Retinal pigment epithelial cell (primary cell): ENCODE measurements around the gene HNRNPUL2.
"Not testable (repeated sequence)": the region's sequence is repeated elsewhere in the genome, so short reads cannot be mapped to it uniquely, and the experiment has no call there.

ENCODE experiments used
- DNase-seq: peaks from one replicate; pipeline ENCODE4 v3.0.0-alpha.2; 2010; ENCODE audit warnings: low read depth
- H3K4me3 ChIP-seq: 2 replicates; pipeline ENCODE4 v1.5.1; 2011; ENCODE audit warnings: mild to moderate bottlenecking, low read length, control low read depth, moderate library complexity
- TF ChIP-seq, protein P1 (sequence below): conservative IDR thresholded peaks from 2 replicates; pipeline ENCODE4 v1.5.1; 2011; ENCODE audit warnings: low read depth, low read length, control low read depth, inconsistent platforms

HNRNPUL2 gene

DNA sequence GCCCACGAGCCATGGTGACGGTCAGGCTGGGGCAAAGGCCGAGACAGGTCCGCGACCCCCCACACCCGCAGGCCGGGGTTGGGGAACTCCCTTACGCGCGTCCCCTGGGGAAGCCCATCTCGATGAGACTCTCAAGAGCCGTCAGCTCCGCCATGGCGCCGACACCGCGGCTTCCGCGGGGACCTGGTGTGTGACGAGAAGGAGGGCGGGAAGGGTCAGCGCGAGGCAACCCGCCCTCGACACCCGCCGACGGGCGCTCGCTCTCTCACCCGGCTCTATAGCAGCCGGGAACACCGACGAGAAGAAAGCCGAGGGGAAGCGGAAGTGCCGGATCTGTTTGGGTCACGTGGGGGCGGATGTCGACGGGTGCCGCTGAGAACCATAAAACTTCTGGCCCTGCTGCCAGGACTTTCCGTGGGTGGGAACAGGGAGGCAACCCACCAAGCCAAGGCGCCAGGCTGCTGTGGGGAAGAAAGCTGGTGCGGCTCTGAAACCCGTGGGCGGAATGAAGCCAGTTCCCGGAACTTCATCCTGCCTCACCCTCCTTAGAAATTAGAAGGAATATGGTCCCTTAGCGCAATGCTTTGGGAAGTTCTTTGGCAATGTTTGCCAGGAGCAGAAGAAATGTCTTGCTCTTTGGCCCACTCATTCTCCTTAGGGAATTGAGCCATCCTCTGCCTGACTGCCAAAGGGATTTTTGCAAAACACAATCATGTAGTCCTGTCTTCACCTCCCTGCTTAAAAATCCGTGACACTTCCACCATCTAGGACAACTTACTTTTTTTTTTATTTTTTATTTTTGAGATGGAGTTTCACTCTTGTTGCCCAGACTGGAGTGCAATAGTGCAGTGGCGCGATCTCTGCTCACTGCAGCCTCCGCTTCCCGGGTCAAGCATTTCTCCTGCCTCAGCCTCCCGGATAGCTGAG is 48.2 kb downstream of the HNRNPUL2 start, which contains the start of gene UBXN1:
UBXN1 (minus strand) TSS at position 304 of the 927 bp plus-strand sequence; CDS start at position 154, 150 bp downstream.
- DNase-seq, result no peak

DNA sequence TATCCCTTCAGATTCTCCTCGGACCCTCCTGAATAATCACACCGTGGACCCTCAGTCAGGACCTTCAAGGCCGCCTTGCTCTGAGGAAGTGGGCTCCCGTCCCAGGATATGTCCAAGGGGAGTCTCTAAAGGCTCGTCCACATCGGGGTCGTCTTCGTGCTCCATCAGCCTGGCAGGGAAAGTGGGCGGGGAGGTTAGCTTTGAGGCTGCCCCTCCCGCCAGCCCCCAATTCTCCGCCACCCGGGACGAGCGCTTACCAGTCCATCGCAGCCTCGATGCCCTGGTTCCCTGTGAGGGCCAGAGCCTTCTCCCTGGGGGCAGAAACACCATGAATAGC is 48.9 kb downstream of the HNRNPUL2 start:
- H3K4me3 ChIP-seq, result peak overlapping the region; percentile 95
- no peak for DNase-seq
- TF ChIP-seq, protein P1, sequence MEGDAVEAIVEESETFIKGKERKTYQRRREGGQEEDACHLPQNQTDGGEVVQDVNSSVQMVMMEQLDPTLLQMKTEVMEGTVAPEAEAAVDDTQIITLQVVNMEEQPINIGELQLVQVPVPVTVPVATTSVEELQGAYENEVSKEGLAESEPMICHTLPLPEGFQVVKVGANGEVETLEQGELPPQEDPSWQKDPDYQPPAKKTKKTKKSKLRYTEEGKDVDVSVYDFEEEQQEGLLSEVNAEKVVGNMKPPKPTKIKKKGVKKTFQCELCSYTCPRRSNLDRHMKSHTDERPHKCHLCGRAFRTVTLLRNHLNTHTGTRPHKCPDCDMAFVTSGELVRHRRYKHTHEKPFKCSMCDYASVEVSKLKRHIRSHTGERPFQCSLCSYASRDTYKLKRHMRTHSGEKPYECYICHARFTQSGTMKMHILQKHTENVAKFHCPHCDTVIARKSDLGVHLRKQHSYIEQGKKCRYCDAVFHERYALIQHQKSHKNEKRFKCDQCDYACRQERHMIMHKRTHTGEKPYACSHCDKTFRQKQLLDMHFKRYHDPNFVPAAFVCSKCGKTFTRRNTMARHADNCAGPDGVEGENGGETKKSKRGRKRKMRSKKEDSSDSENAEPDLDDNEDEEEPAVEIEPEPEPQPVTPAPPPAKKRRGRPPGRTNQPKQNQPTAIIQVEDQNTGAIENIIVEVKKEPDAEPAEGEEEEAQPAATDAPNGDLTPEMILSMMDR, result no peak

More for the DNA sequence above, 48.2 kb downstream of the HNRNPUL2 start, which contains the start of gene UBXN1:
- H3K4me3 ChIP-seq, result peak within 1 kb of the TSS; percentile 95
- TF ChIP-seq, protein P1, result no peak

DNA sequence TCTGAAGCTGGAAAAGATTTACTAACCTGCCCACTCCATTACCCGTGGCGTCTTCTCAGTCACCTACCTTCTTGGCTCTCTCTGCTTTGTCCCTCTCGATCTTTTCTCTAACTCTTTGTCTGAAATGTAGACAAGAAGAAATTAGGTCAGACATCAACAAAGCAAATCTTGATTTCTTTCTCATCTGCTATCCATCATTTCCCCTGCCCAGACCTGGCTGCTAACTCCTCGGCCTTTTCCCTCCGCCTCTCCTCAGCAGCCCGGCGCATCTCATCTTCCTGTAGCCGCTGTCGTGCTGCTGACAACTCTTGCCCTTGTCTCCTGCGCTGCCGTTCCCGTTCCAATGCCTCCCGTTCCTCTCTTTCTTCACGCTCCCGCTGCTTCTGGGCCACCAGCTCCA is 49.5 kb downstream of the HNRNPUL2 start:
- TF ChIP-seq, protein P1, result no peak
- no peak for DNase-seq
- H3K4me3 ChIP-seq, result peak overlapping the region; percentile 95

DNA sequence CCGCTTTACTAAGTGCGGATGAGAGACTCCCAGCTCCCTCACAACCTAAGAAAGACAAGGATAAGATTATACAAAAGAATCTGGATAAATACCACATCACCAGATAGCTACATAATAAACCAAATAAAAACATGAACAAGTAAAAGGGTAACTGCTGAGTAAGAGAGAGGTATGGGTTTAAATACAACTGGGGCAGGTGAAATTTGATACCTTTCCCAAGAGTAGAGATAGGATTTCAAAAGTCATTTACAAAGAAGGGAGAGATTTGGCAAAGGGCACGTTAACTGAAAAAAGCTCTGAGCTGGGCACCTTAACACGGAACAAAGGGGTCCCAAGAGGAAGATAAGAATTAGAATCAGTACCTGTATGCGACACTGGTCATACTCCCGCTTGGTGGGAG is 50.1 kb downstream of the HNRNPUL2 start:
- TF ChIP-seq, protein P1, result no peak
- no peak for DNase-seq
- H3K4me3 ChIP-seq, result no peak overlapping the region

DNA sequence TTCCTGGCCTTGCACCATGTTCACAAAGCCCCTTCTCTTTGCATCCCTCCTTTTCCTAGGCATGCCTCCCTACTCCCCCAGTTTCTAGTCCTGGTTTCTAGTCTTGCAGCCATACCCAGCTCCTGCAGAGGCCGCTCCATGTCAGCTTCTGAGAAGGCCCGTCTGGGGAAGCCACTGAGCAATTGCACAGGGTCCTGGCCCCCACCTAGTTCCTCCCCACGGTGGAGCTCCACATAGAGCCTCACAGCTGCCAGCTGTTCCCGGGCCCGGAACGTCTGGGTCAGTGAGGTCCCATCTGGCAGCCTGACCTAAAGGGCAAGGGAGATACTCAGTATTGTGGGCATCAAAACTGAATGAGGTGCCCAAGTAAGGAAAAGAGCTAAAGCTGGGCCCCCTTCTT is 50.6 kb downstream of the HNRNPUL2 start:
- H3K4me3 ChIP-seq, result no peak overlapping the region
- DNase-seq, result no peak
- TF ChIP-seq, protein P1, result no peak

DNA sequence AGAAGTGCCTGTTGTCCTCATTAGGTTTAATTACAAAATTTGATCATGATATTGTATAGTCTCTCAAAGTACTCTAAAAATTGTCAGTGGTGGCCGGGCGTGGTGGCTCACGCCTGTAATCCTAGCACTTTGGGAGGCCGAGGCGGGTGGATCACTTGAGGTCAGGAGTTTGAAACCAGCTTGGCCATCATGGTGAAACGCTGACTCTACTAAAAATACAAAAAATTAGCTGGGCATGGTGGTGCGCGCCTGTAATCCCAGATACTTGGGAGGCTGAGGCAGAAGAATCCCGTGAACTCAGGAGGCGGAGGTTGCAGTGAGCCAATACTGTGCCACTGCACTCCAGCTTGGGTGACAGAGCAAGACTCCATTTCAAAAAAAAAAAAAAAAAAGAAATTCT is 51.8 kb downstream of the HNRNPUL2 start:
- H3K4me3 ChIP-seq, DNase-seq: not testable (repeated sequence)

DNA sequence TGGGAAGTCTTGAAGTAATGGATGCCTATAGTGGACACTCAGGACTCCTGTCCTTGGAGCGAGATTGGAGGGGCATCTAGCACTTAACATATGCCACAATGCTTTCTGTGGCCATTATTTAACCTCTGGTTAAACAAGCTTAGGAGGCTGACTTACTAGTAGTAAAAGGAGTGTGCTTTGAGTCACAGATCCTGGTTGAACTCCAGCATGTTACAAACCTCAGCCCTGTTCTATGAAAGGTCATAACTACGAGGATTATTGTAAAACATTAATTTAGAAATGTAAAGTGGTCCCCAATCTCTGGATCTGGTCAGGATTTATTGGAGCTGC is 54.1 kb downstream of the HNRNPUL2 start:
- no peak overlapping the region for H3K4me3 ChIP-seq
- DNase-seq, result no peak
- TF ChIP-seq, protein P1, result no peak
